Cardiac septum (tissue), 1 donor: Measurements from ENCODE around the gene SRSF12. TPM values are rescaled to one million over a fixed set of nuclear protein-coding genes. Genes with fewer than 3 reads are reported as not detected.

Experiments
- DNase-seq: peaks from one replicate; pipeline ENCODE4 v3.0.0-alpha.2; 2020; ENCODE audit warnings: low spot score
- intact Hi-C: fragments of 100-400 bp; cut with DNase I; formaldehyde crosslinking; loops from one replicate; pipeline ENCODE4 v1.14.0; 2022
- long read RNA-seq: library from polyadenylated mRNA; unstranded; transcript quantifications from one replicate; pipeline ENCODE4 v2.0.0, GENCODE V29; 2021
- total RNA-seq: library from RNA; stranded (reverse); fragmentation: NEBNext Ultra II Directional; extraction: Animal tissue kit (Norgen Biotek cat#: 25700); gene quantifications from one replicate; pipeline ENCODE4 v1.2.1, GENCODE V29; 2021
- donor health status: DM: no; HTN: no; CAD: no.

SRSF12 gene
- 0.40 TPM for total RNA-seq
- long read RNA-seq, partial matches to known transcripts, result 1 of 5 reads
- long read RNA-seq, other reads (novel, unspliced or antisense), result 3 of 5 reads

- intact Hi-C loops, result loop anchor here (2.0 kb wide), 1 partner anchor 35 kb away; no protein-coding TSS in a partner anchor
- no peak for DNase-seq
These were observed at the start of gene SRSF12 for GRCh38 chr6:89117211-89118108. SRSF12 (minus strand) TSS chr6:89118071; CDS start chr6:89117887, 184 bp downstream.

- intact Hi-C loops, result loop anchor here (5.0 kb wide), 1 partner anchor 80 kb away; the partner anchor contains the start of gene PNRC1
- DNase-seq, result no peak
These were observed 44.1 kb upstream of the SRSF12 start for GRCh38 chr6:89162047-89162371.

DNA sequence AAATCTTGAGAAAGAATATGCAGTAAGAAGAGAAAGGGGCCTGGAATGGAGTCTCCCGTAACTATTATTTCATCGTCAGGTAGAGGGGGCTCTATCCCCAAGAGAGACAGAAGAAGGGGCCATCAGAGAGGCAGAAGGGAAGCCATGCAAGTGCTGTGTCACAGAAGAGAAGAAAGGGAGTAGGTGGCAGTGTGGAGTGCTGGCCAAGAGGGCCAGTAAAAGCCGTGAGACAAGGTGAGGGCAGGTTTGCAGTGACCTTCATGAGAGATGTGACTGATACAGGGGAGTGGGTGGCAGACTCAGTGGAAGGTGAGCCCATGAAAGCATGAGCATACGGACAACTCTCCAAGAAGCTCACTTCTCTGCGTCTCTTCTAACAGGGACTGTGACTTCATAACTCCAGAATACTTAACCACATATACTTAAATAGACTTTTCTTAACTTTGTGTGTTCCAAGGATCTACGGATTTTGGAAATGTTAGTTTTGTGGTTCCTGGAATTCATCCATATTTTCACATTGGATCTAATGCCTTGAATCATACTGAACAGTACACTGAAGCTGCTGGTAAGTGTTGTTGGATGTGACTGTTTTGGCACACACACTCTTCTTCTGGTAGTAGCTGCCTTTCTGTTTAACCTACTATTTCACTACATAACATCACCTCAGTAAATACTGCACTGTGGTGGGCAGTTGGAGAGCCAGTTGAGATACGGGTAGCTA is 43.6 kb upstream of the SRSF12 start:
- intact Hi-C loops, result loop anchor here (5.0 kb wide), 1 partner anchor 79 kb away; the partner anchor contains the start of gene PNRC1
- no peak for DNase-seq

DNA sequence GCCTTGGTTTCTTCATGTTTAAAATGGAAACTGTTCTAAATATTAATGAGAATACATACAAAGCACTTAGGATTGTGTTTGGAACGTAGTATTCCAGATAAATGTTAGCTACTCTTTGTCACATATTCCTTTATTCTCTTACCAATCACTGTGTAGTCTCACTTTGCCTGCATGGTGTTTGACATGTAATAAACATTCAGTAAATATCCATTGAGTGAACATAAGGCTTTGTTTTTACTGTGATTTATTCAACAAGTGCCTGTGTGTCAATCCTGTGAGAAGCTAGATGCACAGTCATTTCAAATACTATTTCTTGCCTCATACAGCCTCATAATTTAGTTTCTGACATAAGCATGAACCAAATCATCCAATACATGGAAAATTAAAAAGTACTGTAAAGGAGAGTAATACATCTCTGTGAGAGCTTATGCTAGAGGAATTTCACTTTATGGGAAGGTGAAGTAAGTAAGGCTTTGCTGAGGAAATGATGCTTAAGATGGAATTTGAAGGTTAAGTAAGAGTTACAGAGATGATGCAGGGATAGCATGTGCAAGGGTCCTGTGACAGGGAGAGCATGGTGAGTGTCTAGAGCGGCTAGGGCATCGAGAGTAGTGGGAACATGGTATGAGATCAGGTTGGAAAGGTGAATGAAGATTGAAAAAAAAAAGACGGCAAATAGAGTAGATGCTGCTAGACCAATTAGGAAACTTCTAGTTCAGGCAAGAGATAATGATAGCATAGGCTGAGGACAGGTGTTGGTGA is 42.6 kb upstream of the SRSF12 start:
- DNase-seq, result no peak
- intact Hi-C loops, result loop anchor here (5.0 kb wide), 1 partner anchor 78 kb away; the partner anchor contains the start of gene PNRC1

GRCh38 chr6:89154131-89154530 is 36.3 kb upstream of the SRSF12 start:
- no peak for DNase-seq
- intact Hi-C loops, result no loop called here

DNA sequence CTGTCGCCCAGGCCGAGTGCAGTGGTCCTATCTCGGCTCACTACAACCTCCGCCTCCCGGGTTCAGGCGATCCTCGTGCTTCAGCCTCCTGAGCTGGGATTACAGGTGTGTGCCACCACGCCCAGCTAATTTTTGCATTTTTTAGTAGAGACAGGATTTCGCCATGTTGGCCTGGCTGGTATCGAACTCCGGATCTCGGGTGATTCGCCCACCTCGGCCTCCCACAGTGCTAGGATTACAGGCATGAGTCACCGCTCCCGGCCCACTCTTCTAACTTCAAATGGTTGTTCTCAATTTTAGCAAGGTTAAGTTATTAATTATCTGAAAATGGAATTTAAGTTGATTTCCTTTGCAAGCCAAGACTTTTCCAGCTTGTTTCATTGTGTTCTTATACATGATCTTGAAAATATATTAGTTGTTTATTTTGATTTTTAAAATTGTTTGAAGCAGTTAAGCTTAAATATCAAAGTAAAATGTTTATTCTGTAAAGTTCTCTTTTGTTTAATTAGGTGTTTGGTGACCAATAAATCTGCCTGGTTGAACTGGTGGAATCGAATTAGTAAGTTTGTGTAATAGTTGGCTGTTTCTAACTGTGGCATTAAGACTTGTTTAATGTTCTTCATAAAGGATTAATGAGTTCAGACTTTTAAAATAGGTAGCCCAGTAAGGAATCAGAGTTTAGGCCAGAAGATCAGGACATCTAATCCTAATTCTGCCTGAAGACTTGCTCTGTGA is 30.3 kb upstream of the SRSF12 start:
- intact Hi-C loops, result loop anchor here (10.0 kb wide), 1 partner anchor 207 kb away; the partner anchor contains the start of gene UBE2J1

GRCh38 chr6:89146718-89147700 is 29.1 kb upstream of the SRSF12 start:
- intact Hi-C loops, result loop anchor here (2.0 to 10.0 kb wide), 2 partner anchors 64 to 208 kb away; partner anchors contain the start of gene UBE2J1
- no peak for DNase-seq

More for the DNA sequence above, 30.3 kb upstream of the SRSF12 start:
- no peak for DNase-seq

DNA sequence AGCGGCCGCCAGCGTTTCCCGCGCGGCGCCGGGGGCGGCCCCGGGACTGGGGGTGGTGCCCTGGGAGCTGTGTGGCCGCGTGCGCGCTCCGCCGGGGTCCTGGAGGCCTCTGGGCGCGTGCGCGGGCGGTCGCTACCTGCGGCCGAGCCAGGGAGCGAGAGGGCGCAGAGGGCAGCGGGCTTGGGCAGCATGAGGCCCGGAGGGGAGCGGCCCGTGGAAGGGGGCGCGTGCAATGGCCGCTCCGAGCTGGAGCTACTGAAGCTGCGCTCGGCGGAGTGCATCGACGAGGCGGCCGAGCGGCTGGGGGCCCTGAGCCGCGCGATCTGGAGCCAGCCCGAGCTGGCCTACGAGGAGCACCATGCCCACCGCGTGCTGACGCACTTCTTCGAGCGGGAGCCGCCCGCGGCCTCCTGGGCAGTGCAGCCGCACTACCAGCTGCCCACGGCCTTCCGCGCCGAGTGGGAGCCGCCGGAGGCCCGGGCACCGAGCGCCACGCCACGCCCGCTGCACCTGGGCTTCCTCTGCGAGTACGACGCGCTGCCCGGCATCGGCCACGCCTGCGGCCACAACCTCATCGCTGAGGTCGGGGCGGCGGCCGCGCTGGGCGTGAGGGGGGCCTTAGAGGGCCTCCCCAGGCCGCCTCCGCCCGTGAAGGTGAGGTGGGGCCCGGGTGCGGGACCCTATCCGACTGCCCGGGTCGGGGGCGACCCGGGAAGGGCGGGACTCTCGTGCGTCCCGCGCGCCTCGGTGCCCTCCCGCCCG is 28.3 kb upstream of the SRSF12 start, which contains the start of gene PM20D2:
PM20D2 (plus strand) TSS at position 100 of the 762 bp plus-strand sequence; CDS start at position 190, 90 bp downstream.
- intact Hi-C loops, result loop anchor here (2.0 to 10.0 kb wide), 2 partner anchors 63 to 209 kb away; partner anchors contain the start of gene UBE2J1
- peak; percentile 88 for DNase-seq

DNA sequence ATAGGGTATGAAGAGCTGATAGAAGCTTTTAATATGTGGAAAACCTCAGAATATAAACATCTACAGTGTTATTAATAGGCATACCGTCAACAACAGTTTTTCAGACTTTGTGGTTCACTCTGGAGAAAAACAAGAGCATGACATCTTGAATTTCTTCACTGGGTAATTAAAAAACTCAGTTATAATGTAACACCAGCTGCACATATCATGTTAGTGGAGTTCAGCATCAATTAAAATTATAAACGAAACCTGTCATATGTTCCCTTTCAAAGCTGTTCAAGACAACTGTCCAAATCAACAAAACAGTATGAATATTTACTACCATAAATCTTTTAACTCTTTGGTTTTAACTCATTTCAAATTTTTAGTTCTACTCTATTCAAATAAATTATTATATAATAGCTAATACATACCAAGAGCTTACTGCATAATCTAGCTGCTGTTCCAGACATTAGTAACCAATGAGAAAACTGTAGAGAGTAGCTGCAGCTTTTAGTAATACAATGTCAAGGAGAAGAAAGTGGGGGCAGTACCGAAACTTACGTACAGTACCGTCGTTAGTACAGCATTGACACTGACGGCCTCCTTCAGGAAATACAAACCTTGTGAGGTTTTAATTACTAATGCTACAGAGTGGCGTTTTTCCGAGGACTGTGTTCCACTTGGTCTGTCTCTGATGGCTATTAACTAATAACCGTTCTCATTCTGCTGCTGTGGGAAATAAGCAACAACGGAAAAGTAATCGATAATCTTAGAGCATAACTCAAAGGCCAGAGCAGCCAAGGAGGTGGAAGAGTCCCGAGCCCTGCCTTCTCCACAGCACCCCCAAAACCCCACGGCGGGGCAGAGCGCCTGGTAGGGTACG is 27.5 kb upstream of the SRSF12 start:
- DNase-seq, result no peak
- intact Hi-C loops, result loop anchor here (10.0 kb wide), 1 partner anchor 209 kb away; the partner anchor contains the start of gene UBE2J1

DNA sequence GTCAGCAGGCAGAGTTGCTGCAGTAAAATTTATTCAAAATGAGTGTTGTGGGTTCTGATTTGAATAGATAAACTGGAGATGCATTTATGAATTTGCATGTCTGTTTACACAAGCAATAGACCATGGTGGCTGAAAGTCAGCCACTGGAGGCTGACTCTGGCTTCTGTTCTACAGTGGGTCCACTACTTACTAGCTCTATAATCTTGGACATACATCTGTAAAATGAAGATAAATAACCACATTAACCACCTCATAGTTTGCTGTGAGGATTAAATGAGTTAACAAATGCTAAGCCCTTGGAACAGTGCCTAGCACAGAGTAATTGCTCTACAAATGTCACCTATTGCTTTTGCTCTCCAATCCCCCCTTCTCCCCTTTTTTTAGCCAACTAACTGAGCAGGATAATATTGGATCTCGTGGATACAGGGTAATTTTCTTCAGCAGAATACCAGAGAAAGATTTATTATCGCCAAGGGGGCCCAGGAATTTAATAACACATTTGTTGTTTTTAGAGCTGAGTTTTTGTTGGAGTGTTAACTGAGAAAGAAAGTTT is 26.6 kb upstream of the SRSF12 start:
- intact Hi-C loops, result loop anchor here (10.0 kb wide), 1 partner anchor 210 kb away; the partner anchor contains the start of gene UBE2J1
- no peak for DNase-seq

DNA sequence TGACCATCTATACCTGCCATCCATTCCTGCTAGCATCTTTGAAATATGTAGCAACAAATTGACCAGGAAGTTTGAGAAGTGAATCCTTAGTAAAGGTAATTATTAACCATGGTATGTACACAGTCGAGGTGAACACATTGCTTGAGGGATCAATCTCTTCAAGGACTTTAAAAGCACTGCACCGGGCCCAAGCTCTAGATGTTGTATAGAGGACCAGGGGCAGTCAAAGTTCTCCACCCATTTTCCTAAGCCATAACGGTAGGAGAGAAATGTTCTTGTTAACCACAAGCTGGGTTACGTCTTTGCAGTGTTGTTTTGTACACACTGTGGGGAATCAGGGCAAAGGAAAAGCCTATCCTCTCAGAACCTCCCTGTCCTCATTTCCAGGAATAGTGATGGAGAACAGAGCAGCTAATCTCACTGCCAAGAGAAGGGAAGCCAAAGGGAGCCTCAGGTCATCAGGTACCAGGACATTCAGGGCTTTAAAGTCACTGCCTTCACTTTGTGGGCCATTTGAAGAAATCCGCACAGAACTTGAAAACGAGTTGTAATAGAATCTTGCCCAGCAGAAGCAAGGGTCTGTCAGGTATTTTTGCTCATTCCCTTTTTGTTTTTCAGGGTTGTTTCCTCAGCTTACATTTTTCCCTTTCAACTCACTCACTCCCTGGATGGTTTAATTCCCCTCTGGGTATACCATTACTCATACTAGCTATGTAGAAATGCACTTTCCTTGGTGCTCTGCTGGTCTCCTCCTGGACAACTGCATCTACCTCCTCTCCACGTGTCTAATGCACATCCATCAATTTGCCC is 22.7 kb upstream of the SRSF12 start:
- intact Hi-C loops, result loop anchor here (10.0 kb wide), 1 partner anchor 214 kb away; the partner anchor contains the start of gene UBE2J1
- DNase-seq, result no peak

DNA sequence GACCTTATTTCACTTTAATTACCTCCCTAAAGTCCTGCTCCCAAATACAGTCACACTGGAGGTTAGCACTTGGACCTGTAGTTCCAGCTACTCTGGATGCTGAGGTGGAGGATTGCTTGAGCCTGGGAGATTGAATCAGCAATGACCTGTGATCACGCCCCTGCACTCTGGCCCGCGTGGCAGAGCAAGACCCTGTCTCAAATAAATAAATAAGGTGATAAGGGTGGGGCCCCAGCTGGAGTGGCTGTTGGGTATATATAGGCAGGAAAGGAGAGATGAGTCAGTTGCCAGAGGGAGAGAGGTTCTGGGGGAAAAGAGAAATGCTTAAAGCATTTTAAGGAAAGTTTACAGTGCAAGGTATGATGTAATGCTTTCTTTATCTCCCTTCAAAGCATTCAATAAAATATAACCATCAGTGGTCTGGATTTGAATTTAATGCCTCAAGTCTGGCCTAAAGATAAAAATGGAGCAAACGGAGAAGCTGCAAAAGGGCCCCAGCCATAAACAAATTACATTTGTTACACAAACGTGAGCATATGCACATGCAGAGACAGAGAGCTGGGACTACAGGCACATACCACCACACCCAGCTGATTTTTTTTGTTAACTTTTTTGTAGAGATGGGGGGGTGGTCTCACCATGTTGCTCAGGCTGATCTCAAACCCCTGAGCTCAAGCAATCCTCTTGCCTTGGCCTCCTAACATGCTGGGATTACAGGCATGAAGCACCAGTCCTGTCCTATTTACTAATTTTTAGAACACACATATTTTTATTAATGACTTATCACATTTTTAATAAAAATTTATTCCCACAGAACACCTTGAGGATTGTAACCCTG is 21.9 kb upstream of the SRSF12 start:
- DNase-seq, result no peak
- intact Hi-C loops, result loop anchor here (10.0 kb wide), 1 partner anchor 215 kb away; the partner anchor contains the start of gene UBE2J1

GRCh38 chr6:89138173-89138572 is 20.3 kb upstream of the SRSF12 start:
- no peak for DNase-seq
- intact Hi-C loops, result no loop called here
